GF-D8 (cell line): ENCODE measurements around the gene UGT1A10.

Experiments
- DNase-seq: peaks from one replicate; lab custom pipeline; 2025; lab: John Stamatoyannopoulos, UW

The UGT1A10 gene

GRCh38 chr2:233773854-233774253, 137.6 kb downstream of the UGT1A10 start:
- DNase-seq: no peak

- DNase-seq: no peak
These were observed 139.2 kb downstream of the UGT1A10 start for GRCh38 chr2:233775414-233775813.

- no peak for DNase-seq
These were observed 141.8 kb downstream of the UGT1A10 start, which contains the start of gene MROH2A for GRCh38 chr2:233778030-233778429. Gene MROH2A, plus strand, starts transcription at chr2:233778330. Its CDS starts 1,029 bp downstream, at chr2:233779359.

GRCh38 chr2:233779722-233780121, 143.5 kb downstream of the UGT1A10 start:
- DNase-seq: no peak

GRCh38 chr2:233780771-233781170, 144.5 kb downstream of the UGT1A10 start:
- DNase-seq: no peak

GRCh38 chr2:233789554-233789953, 153.3 kb downstream of the UGT1A10 start:
- DNase-seq: no peak

GRCh38 chr2:233791151-233791882, 155.1 kb downstream of the UGT1A10 start:
- no peak for DNase-seq

- no peak for DNase-seq
These were observed 155.7 kb downstream of the UGT1A10 start for GRCh38 chr2:233791883-233792329.

GRCh38 chr2:233792720-233793119, 156.5 kb downstream of the UGT1A10 start:
- no peak for DNase-seq

GRCh38 chr2:233793465-233794127, 157.3 kb downstream of the UGT1A10 start:
- no peak for DNase-seq

- DNase-seq: no peak
These were observed 157.9 kb downstream of the UGT1A10 start for GRCh38 chr2:233794128-233794658.

GRCh38 chr2:233795735-233796171, 159.5 kb downstream of the UGT1A10 start:
- DNase-seq: no peak

GRCh38 chr2:233796254-233796653, 160.0 kb downstream of the UGT1A10 start:
- DNase-seq: no peak

GRCh38 chr2:233798335-233799086, 162.3 kb downstream of the UGT1A10 start:
- DNase-seq: no peak

- no peak for DNase-seq
These were observed 162.9 kb downstream of the UGT1A10 start for GRCh38 chr2:233799087-233799665.

GRCh38 chr2:233799716-233800115, 163.5 kb downstream of the UGT1A10 start:
- no peak for DNase-seq

GRCh38 chr2:233800208-233800607, 164.0 kb downstream of the UGT1A10 start:
- DNase-seq: no peak

- DNase-seq: no peak
These were observed 165.3 kb downstream of the UGT1A10 start for GRCh38 chr2:233801357-233802131.

- no peak for DNase-seq
These were observed 166.0 kb downstream of the UGT1A10 start for GRCh38 chr2:233802132-233802815.

- no peak for DNase-seq
These were observed 167.2 kb downstream of the UGT1A10 start for GRCh38 chr2:233803292-233803911.
